B cell (primary cell): Measurements from ENCODE around the gene ZNF630. TPM values are rescaled to one million over a fixed set of nuclear protein-coding genes. Genes with fewer than 3 reads are reported as not detected.

Source experiments
- ATAC-seq: fragments of 200-7000 bp; cut with Tn5 transposase; one replicate; pipeline ENCODE4 v1.10.0; 2021; ENCODE audit warnings: low read depth, mild to moderate bottlenecking, moderate number of reproducible peaks, moderate library complexity
- CTCF ChIA-PET: fragments of 350-600 bp; sonication (Branson Sonifier 250); formaldehyde crosslinking; loops from one replicate; lab custom pipeline; 2021; ENCODE audit warnings: antibody characterized with exemption, inconsistent platforms; lab: Charles Lee
- POLR2A ChIA-PET: fragments of 350-600 bp; sonication (Branson Sonifier 250); formaldehyde crosslinking; loops from one replicate; lab custom pipeline; 2021; ENCODE audit warnings: antibody characterized with exemption; lab: Charles Lee
- DNase-seq: peaks from one replicate; pipeline ENCODE4 v3.0.0; 2013
- H2AFZ ChIP-seq: 2 replicates; pipeline ENCODE4 v1.6.1; 2012; ENCODE audit warnings: mild to moderate bottlenecking, low read depth, low read length; ENCODE audit not compliant: insufficient read depth, poor library complexity, severe bottlenecking
- H3K27ac ChIP-seq, 2 donors: 1 replicate in 1 of 2; 2 replicates in 1 of 2; pipeline ENCODE4 v1.5.1; 2012 to 2013; ENCODE audit warnings: low read length in 2 of 2, mild to moderate bottlenecking in 2 of 2, moderate library complexity in 1 of 2
- H3K27me3 ChIP-seq, 4 experiments: fragments of 200-600 bp in 1 of 4; sonication (generic) in 1 of 4; replicated peaks in 1 of 4; 1 replicate in 2 of 4; 2 replicates in 2 of 4; pipeline versions ENCODE4 v1.6.1 to v1.7.0; 2013 to 2016; ENCODE audit warnings: low read length in 3 of 4, mild to moderate bottlenecking in 2 of 4, mixed read lengths in 1 of 4, moderate library complexity in 1 of 4; ENCODE audit not compliant: insufficient read depth in 4 of 4, control insufficient read depth in 3 of 4; ENCODE audit errors: control extremely low read depth in 1 of 4
- H3K36me3 ChIP-seq, 2 experiments: replicated peaks in 1 of 2; 1 replicate in 1 of 2; 2 replicates in 1 of 2; pipeline versions ENCODE4 v1.6.1 to v1.7.1; 2013; ENCODE audit warnings: low read length in 1 of 2; ENCODE audit not compliant: insufficient read depth in 2 of 2, control insufficient read depth in 1 of 2; ENCODE audit errors: control extremely low read depth in 1 of 2, extremely low read depth in 1 of 2
- H3K4me1 ChIP-seq, 2 donors: fragments of 200-600 bp in 1 of 2; sonication (generic) in 1 of 2; 1 replicate in 1 of 2; 2 replicates in 1 of 2; pipeline versions ENCODE4 v1.5.1 to v1.6.1; 2013 to 2017; ENCODE audit warnings: low read length in 2 of 2; ENCODE audit not compliant: control insufficient read depth in 2 of 2, insufficient read depth in 2 of 2
- H3K4me2 ChIP-seq: replicated peaks from 2 replicates; pipeline ENCODE3; 2012; ENCODE audit warnings: mild to moderate bottlenecking, low read depth, low read length; ENCODE audit not compliant: poor library complexity, severe bottlenecking
- H3K4me3 ChIP-seq, 5 experiments: fragments of 200-600 bp in 1 of 5; sonication (generic) in 1 of 5; 1 replicate in 3 of 5; 2 replicates in 2 of 5; pipeline versions ENCODE4 v1.5.1 to v1.7.0; 2011 to 2016; ENCODE audit warnings: low read length in 4 of 5, mild to moderate bottlenecking in 4 of 5, low read depth in 2 of 5, control low read depth in 1 of 5, moderate library complexity in 1 of 5; ENCODE audit not compliant: insufficient read depth in 1 of 5; ENCODE audit errors: control extremely low read depth in 1 of 5, extremely low read depth in 1 of 5
- H3K79me2 ChIP-seq: fragments of 200-600 bp; sonication (generic); one replicate; pipeline ENCODE4 v1.6.0; 2016; ENCODE audit warnings: low read length; ENCODE audit not compliant: control insufficient read depth, insufficient read depth
- H3K9ac ChIP-seq: fragments of 200-600 bp; sonication (generic); 2 replicates; pipeline ENCODE4 v1.6.1; 2017; ENCODE audit warnings: mild to moderate bottlenecking, low read length, moderate library complexity
- H3K9me3 ChIP-seq, 3 donors: one replicate each; pipeline versions ENCODE4 v1.6.1 to v1.7.1; 2013; ENCODE audit warnings: low read length in 2 of 3; ENCODE audit not compliant: control insufficient read depth in 2 of 3, insufficient read depth in 1 of 3; ENCODE audit errors: control extremely low read depth in 1 of 3
- H4K20me1 ChIP-seq: 2 replicates; pipeline ENCODE4 v1.6.0; 2012; ENCODE audit warnings: mild to moderate bottlenecking, low read length; ENCODE audit not compliant: insufficient read depth, control insufficient read depth, poor library complexity, severe bottlenecking
- H3K27ac Mint-ChIP-seq: one replicate; pipeline ENCODE4 v1.8.0; 2021; ENCODE audit warnings: mixed read lengths
- H3K27me3 Mint-ChIP-seq: one replicate; pipeline ENCODE4 v1.8.0; 2021; ENCODE audit warnings: mixed read lengths
- H3K4me1 Mint-ChIP-seq: one replicate; pipeline ENCODE4 v1.8.0; 2021; ENCODE audit warnings: mixed read lengths
- H3K4me3 Mint-ChIP-seq: one replicate; pipeline ENCODE4 v1.8.0; 2021; ENCODE audit warnings: mixed read lengths
- H3K9me3 Mint-ChIP-seq: one replicate; pipeline ENCODE4 v1.8.0; 2022; ENCODE audit warnings: mixed read lengths; ENCODE audit not compliant: insufficient read depth
- EZH2 ChIP-seq: IDR thresholded peaks from 2 replicates; pipeline ENCODE4 v1.6.1; 2012; ENCODE audit warnings: borderline replicate concordance, low read depth, mild to moderate bottlenecking, moderate library complexity, low read length; ENCODE audit not compliant: insufficient read depth, poor library complexity, severe bottlenecking
- WGBS: methylation state at CpG from one replicate; pipeline ENCODE4 v1.1.5; 2013; ENCODE audit warnings: missing lambda C conversion rate; ENCODE audit not compliant: insufficient coverage; 5-methylcytosine and 5-hydroxymethylcytosine counted together
- intact Hi-C: fragments of 100-400 bp; cut with micrococcal nuclease; formaldehyde crosslinking; loops from one replicate; pipeline ENCODE4 v1.10.0; 2022
- polyA minus RNA-seq: library from RNA; depleted of rRNA, polyadenylated mRNA; stranded (reverse); fragments of >200 nt; gene quantifications from 2 replicates; pipeline ENCODE4 v1.2.3, GENCODE V29; 2012
- polyA plus RNA-seq: library from polyadenylated mRNA; depleted of rRNA; stranded (reverse); fragments of >200 nt; gene quantifications from 2 replicates; pipeline ENCODE4 v1.2.3, GENCODE V29; 2012
- total RNA-seq, 2 donors: library from RNA; stranded (reverse); fragments of 120-200 nt in 1 of 2; gene quantifications; 1 replicate in 1 of 2; 2 replicates in 1 of 2; pipeline versions ENCODE4 v1.2.3 to v1.2.4, GENCODE V29; 2013 to 2022
- TF ChIP-seq, protein P1 (sequence below): fragments of 200-600 bp; IDR thresholded peaks from one replicate; pipeline ENCODE4 v1.8.0; 2022; ENCODE audit warnings: antibody characterized with exemption, mild to moderate bottlenecking

The ZNF630 gene
- total RNA-seq (not detected in 2 replicates), polyA plus RNA-seq (2.7 and 2.8 TPM in 2 replicates), polyA minus RNA-seq (1.5 and 2.4 TPM in 2 replicates)
- total RNA-seq (2013): 4.0 TPM

DNA sequence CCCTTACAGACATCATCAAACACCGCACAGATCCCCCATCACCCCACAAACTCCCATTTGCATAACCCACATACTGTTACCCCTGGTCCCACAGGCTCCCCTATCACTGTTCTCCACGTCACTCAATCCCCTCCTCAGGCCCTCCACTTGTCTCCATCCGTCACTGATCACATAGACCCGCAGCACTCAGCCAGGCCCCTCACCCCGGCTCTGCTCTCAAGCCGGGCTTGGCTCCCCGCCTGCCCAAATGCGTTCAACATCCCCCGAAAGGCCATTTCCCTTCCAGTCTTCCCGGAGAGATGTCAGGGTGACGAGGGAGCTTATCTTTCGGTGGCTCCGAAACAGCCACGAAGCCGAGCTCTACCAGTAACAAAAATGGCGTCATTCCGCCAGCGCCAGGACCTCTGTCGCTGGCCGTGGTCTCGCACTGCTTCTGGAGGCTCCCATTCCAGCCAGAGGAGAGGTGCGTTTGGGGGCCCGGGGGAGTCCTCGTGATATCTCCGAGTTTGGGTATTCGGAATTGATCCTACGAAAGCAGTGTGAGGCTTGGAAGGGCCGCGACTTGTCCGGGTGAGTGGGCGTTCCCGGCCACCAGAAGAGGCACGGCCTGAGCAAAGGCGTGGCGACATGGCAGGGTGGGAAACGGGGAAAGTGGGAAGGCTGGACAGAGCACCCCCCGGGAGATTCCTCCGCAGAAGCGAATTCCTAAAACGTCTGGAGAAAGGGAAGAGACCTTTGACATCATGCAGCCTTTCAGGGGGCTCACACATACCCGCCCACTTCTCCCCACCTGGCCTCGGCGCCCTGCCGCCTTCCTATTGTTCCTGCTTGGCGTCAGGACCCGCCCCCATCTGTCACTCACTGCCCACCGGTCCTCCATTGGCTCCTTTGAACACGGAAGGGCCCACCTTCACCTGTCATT, at the start of gene ZNF630:
TSS of gene ZNF630 (minus strand) at position 577 of the 922 bp plus-strand sequence. CDS start 4,754 bp downstream, outside the sequence.
- Histone ChIP-seq H4K20me1 (no peaks in the 10 kb centered on the region), H3K9me3 (no peaks in the 10 kb centered on the region), H3K79me2 (no peaks in the 10 kb centered on the region), H3K36me3 (no peaks in the 10 kb centered on the region), H3K9ac (peak within 1 kb of the TSS; percentile 89), H3K4me2 (peak within 1 kb of the TSS; percentile 76), H2AFZ (peak within 1 kb of the TSS; percentile 90), H3K27me3 (no peaks in the 10 kb centered on the region), H3K4me1 (peaks cover 10 to 11% of the 10 kb centered on the region in 2 donors), H3K4me3 (peak within 1 kb of the TSS; percentile 65 to 94 (median 85)), H3K27ac (peak within 1 kb of the TSS; percentile 90 to 94)
- peak; percentile 79 for DNase-seq
- ATAC-seq: no peak
- intact Hi-C loops: no loop called here
- no peak within 1 kb of the TSS for H3K4me3 Mint-ChIP-seq
- ChIA-PET CTCF (no interaction called here), POLR2A (no interaction called here)
- H3K27me3 Mint-ChIP-seq: no peaks in the 10 kb centered on the region
- TF ChIP-seq EZH2: no peak
- TF ChIP-seq, protein P1, sequence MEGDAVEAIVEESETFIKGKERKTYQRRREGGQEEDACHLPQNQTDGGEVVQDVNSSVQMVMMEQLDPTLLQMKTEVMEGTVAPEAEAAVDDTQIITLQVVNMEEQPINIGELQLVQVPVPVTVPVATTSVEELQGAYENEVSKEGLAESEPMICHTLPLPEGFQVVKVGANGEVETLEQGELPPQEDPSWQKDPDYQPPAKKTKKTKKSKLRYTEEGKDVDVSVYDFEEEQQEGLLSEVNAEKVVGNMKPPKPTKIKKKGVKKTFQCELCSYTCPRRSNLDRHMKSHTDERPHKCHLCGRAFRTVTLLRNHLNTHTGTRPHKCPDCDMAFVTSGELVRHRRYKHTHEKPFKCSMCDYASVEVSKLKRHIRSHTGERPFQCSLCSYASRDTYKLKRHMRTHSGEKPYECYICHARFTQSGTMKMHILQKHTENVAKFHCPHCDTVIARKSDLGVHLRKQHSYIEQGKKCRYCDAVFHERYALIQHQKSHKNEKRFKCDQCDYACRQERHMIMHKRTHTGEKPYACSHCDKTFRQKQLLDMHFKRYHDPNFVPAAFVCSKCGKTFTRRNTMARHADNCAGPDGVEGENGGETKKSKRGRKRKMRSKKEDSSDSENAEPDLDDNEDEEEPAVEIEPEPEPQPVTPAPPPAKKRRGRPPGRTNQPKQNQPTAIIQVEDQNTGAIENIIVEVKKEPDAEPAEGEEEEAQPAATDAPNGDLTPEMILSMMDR: no peak
- H3K4me1 Mint-ChIP-seq: no peaks in the 10 kb centered on the region
- no peak within 1 kb of the TSS for H3K27ac Mint-ChIP-seq
- H3K9me3 Mint-ChIP-seq: no peaks in the 10 kb centered on the region
- WGBS: 0% methylated on average over 29 of the region's 48 CpGs

DNA sequence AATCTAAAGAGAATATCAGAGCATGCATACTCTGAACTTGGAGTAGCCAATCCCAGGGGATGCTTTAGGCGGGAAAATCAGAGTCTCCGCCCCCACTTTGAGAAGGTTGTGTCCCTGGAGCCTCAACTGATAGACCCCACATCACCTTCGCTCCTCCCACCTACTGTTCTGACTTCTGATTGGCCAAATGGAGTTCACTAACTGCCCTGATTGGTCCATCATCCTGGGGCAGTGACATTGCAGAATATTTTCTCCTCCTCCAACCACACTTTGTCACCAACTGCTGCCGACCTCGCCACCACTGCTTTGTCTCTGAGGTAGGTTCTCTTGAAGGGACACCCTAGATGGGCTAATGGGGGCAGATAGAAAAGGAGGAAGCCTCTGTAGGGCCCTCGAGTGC, 36.3 kb upstream of the ZNF630 start:
- Mint-ChIP-seq H3K9me3 (no peaks in the 10 kb centered on the region), H3K4me3 (no peak overlapping the region), H3K4me1 (no peaks in the 10 kb centered on the region), H3K27ac (no peak overlapping the region), H3K27me3 (no peaks in the 10 kb centered on the region)
- H4K20me1 ChIP-seq: no peaks in the 10 kb centered on the region
- H3K4me3 ChIP-seq: no peak overlapping the region
- ChIA-PET POLR2A (no interaction called here), CTCF (no interaction called here)
- no peaks in the 10 kb centered on the region for H3K79me2 ChIP-seq
- H3K27me3 ChIP-seq: no peaks in the 10 kb centered on the region
- no peak overlapping the region for H3K9ac ChIP-seq
- WGBS: 100% methylated on average over 2 of the region's 6 CpGs
- no peak overlapping the region for H2AFZ ChIP-seq
- no peaks in the 10 kb centered on the region for H3K9me3 ChIP-seq
- DNase-seq (no peak), ATAC-seq (no peak)
- intact Hi-C loops: no loop called here
- H3K27ac ChIP-seq: no peak overlapping the region
- no peaks in the 10 kb centered on the region for H3K4me1 ChIP-seq
- H3K36me3 ChIP-seq: no peaks in the 10 kb centered on the region
- no peak overlapping the region for H3K4me2 ChIP-seq
- no peak for TF ChIP-seq EZH2
